GM23338 (cell line): Measurements from ENCODE around the gene TMEM165.

Source experiments
- CREB1 ChIP-seq: fragments of 250-450 bp; sonication (Bioruptor Pico); IDR thresholded peaks from 2 replicates; pipeline ENCODE4 v1.5.0; 2020; ENCODE audit warnings: low read depth, mild to moderate bottlenecking, moderate library complexity
- EZH2 ChIP-seq: fragments of 200-600 bp; sonication (generic); IDR thresholded peaks from one replicate; pipeline ENCODE4 v1.8.0; 2017; ENCODE audit warnings: antibody characterized with exemption, mild to moderate bottlenecking, low read depth; ENCODE audit not compliant: unreplicated experiment
- EZH2phosphoT487 ChIP-seq: fragments of 200-600 bp; sonication (generic); IDR thresholded peaks from one replicate; pipeline ENCODE4 v1.8.1; 2018; ENCODE audit warnings: antibody characterized with exemption; ENCODE audit not compliant: unreplicated experiment
- JUNB ChIP-seq: IDR thresholded peaks from one replicate; pipeline ENCODE4 v1.6.1; 2016; ENCODE audit warnings: antibody characterized with exemption; ENCODE audit not compliant: unreplicated experiment
- NANOG ChIP-seq: IDR thresholded peaks from 2 replicates; pipeline ENCODE4 v1.6.1; 2016; ENCODE audit warnings: antibody characterized with exemption, borderline replicate concordance
- POLR2AphosphoS5 ChIP-seq: IDR thresholded peaks from 2 replicates; pipeline ENCODE4 v1.6.1; 2016; ENCODE audit warnings: antibody characterized with exemption, low read depth
- STAT1 ChIP-seq: IDR thresholded peaks from one replicate; pipeline ENCODE4 v1.6.1; 2016; ENCODE audit warnings: antibody characterized with exemption; ENCODE audit not compliant: unreplicated experiment
- TF ChIP-seq, protein P1 (sequence below), 2 experiments: fragments of 200-600 bp in 1 of 2; sonication (generic) in 1 of 2; conservative IDR thresholded peaks; 2 replicates each; pipeline versions ENCODE4 v1.5.1 to v1.6.1; 2016 to 2017; ENCODE audit warnings: antibody characterized with exemption in 2 of 2, low read depth in 2 of 2, mild to moderate bottlenecking in 2 of 2, moderate library complexity in 1 of 2

DNA sequence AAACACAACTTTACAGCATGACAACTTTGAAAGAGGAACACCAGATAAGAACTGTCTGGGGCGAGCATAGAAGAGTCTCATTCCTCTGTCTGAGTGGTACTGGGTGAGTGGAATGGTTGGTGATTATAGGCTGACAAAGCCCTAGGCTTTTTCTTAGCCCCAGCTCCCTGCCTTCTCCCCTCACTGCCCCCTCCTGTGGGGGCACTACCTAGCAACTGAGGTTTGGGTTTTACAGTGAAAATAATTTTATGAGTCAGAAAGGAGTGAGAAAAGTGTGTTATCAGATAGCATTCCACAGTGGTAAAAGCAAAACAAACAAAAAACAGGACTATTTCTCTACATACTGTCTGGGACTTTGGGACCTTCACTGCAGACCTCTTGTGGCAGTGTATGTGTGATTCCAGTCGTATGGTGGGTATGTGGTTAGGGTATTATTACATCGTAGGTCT lies 10.5 kb upstream of the TMEM165 start:
- TF ChIP-seq, protein P1, sequence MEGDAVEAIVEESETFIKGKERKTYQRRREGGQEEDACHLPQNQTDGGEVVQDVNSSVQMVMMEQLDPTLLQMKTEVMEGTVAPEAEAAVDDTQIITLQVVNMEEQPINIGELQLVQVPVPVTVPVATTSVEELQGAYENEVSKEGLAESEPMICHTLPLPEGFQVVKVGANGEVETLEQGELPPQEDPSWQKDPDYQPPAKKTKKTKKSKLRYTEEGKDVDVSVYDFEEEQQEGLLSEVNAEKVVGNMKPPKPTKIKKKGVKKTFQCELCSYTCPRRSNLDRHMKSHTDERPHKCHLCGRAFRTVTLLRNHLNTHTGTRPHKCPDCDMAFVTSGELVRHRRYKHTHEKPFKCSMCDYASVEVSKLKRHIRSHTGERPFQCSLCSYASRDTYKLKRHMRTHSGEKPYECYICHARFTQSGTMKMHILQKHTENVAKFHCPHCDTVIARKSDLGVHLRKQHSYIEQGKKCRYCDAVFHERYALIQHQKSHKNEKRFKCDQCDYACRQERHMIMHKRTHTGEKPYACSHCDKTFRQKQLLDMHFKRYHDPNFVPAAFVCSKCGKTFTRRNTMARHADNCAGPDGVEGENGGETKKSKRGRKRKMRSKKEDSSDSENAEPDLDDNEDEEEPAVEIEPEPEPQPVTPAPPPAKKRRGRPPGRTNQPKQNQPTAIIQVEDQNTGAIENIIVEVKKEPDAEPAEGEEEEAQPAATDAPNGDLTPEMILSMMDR (conservative IDR thresholded peaks at IDR 0.05; ENCODE audit: low read depth in 2 of 2) = 0 out of 4 replicates have a peak, but pooled peaks of 1 of the 2 experiments have one; percentile 9
- no peak for TF ChIP-seq NANOG
- no peak for TF ChIP-seq EZH2
- TF ChIP-seq JUNB = no peak
- no peak for TF ChIP-seq EZH2phosphoT487
- TF ChIP-seq CREB1 (CRISPR knock-in tag) = no peak
- no peak for TF ChIP-seq POLR2AphosphoS5
- no peak for TF ChIP-seq STAT1
